HepG2 (cell line): Measurements from ENCODE around the gene SART1.

Experiments used
- CEBPB ChIP-seq: IDR thresholded peaks from 2 replicates; pipeline ENCODE4 v1.6.1; 2011; ENCODE audit warnings: low read depth, low read length, improper control_type of control experiment, borderline replicate concordance
- CTCF ChIP-seq: sonication (generic); formaldehyde crosslinking; IDR thresholded peaks from 2 replicates; pipeline ENCODE4 v1.5.0; 2020; ENCODE audit warnings: mild to moderate bottlenecking, missing genetic modification reagents, moderate library complexity
- GMEB1 ChIP-seq: sonication (generic); formaldehyde crosslinking; IDR thresholded peaks from 2 replicates; pipeline ENCODE4 v1.5.1; 2020; ENCODE audit warnings: missing genetic modification reagents, mild to moderate bottlenecking, borderline replicate concordance
- MIER3 ChIP-seq: IDR thresholded peaks from 2 replicates; pipeline ENCODE4 v1.6.1; 2016; ENCODE audit warnings: missing compliant biosample characterization, borderline replicate concordance
- POLR2A ChIP-seq, 2 experiments: IDR thresholded peaks; 2 replicates each; pipeline ENCODE4 v1.6.1; 2011; ENCODE audit warnings: low read depth in 2 of 2, low read length in 2 of 2, mild to moderate bottlenecking in 1 of 2, moderate library complexity in 1 of 2; ENCODE audit not compliant: insufficient read depth in 1 of 2
- ZNF235 ChIP-seq: sonication (generic); formaldehyde crosslinking; IDR thresholded peaks from 2 replicates; pipeline ENCODE4 v1.8.1; 2023; ENCODE audit warnings: mild to moderate bottlenecking, missing genetic modification reagents, borderline replicate concordance
- ZNF484 ChIP-seq: sonication (generic); formaldehyde crosslinking; IDR thresholded peaks from 2 replicates; pipeline ENCODE4 v1.5.1; 2020; ENCODE audit warnings: mild to moderate bottlenecking, low read depth, missing genetic modification reagents, borderline replicate concordance
- TF ChIP-seq, protein P1 (sequence below): sonication (generic); formaldehyde crosslinking; IDR thresholded peaks from 2 replicates; pipeline ENCODE4 v1.5.1; 2020; ENCODE audit warnings: mild to moderate bottlenecking, missing genetic modification reagents, borderline replicate concordance
- TF ChIP-seq, protein P2 (sequence below): sonication (generic); formaldehyde crosslinking; conservative IDR thresholded peaks from 2 replicates; pipeline ENCODE4 v1.4.0; 2020; ENCODE audit warnings: mild to moderate bottlenecking, missing genetic modification reagents, moderate library complexity
- TF ChIP-seq, protein P3 (sequence below): sonication (generic); formaldehyde crosslinking; IDR thresholded peaks from 2 replicates; pipeline ENCODE4 v1.5.1; 2020; ENCODE audit warnings: mild to moderate bottlenecking, moderate library complexity, missing genetic modification reagents

- no peak for TF ChIP-seq GMEB1 (CRISPR knock-in tag)
- TF ChIP-seq POLR2A (IDR thresholded peaks at IDR 0.05; ENCODE audit: insufficient read depth in 1 of 2, low read depth in 2 of 2, low read length in 2 of 2): no peak
- TF ChIP-seq, protein P1, sequence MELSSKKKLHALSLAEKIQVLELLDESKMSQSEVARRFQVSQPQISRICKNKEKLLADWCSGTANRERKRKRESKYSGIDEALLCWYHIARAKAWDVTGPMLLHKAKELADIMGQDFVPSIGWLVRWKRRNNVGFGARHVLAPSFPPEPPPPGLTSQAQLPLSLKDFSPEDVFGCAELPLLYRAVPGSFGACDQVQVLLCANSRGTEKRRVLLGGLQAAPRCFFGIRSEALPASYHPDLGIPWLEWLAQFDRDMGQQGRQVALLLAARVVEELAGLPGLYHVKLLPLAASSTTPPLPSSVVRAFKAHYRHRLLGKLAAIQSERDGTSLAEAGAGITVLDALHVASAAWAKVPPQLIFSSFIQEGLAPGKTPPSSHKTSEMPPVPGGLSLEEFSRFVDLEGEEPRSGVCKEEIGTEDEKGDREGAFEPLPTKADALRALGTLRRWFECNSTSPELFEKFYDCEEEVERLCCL (CRISPR knock-in tag): no peak
- TF ChIP-seq ZNF235: no peak
- TF ChIP-seq ZNF484: no peak
- TF ChIP-seq CEBPB: no peak
- TF ChIP-seq, protein P2, sequence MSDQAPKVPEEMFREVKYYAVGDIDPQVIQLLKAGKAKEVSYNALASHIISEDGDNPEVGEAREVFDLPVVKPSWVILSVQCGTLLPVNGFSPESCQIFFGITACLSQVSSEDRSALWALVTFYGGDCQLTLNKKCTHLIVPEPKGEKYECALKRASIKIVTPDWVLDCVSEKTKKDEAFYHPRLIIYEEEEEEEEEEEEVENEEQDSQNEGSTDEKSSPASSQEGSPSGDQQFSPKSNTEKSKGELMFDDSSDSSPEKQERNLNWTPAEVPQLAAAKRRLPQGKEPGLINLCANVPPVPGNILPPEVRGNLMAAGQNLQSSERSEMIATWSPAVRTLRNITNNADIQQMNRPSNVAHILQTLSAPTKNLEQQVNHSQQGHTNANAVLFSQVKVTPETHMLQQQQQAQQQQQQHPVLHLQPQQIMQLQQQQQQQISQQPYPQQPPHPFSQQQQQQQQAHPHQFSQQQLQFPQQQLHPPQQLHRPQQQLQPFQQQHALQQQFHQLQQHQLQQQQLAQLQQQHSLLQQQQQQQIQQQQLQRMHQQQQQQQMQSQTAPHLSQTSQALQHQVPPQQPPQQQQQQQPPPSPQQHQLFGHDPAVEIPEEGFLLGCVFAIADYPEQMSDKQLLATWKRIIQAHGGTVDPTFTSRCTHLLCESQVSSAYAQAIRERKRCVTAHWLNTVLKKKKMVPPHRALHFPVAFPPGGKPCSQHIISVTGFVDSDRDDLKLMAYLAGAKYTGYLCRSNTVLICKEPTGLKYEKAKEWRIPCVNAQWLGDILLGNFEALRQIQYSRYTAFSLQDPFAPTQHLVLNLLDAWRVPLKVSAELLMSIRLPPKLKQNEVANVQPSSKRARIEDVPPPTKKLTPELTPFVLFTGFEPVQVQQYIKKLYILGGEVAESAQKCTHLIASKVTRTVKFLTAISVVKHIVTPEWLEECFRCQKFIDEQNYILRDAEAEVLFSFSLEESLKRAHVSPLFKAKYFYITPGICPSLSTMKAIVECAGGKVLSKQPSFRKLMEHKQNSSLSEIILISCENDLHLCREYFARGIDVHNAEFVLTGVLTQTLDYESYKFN (CRISPR knock-in tag): no peak
- no peak for TF ChIP-seq CTCF (CRISPR knock-in tag)
- TF ChIP-seq MIER3: no peak
- TF ChIP-seq, protein P3, sequence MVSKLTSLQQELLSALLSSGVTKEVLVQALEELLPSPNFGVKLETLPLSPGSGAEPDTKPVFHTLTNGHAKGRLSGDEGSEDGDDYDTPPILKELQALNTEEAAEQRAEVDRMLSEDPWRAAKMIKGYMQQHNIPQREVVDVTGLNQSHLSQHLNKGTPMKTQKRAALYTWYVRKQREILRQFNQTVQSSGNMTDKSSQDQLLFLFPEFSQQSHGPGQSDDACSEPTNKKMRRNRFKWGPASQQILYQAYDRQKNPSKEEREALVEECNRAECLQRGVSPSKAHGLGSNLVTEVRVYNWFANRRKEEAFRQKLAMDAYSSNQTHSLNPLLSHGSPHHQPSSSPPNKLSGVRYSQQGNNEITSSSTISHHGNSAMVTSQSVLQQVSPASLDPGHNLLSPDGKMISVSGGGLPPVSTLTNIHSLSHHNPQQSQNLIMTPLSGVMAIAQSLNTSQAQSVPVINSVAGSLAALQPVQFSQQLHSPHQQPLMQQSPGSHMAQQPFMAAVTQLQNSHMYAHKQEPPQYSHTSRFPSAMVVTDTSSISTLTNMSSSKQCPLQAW (CRISPR knock-in tag): no peak
Observed at GRCh38 chr11:65921876-65922275, 39.7 kb upstream of the SART1 start.
